ENCODE results near the gene CGB7.
A peak's percentile ranks its signal among the peaks of the same experiment; 100 is the strongest.
"Not testable (repeated sequence)": the region's sequence is repeated elsewhere in the genome, so short reads cannot be mapped to it uniquely, and the experiment has no call there.

The CGB7 gene

GRCh38 chr19:49073514-49074378 is 16.2 kb upstream of the CGB7 start:
- DNase-seq (ENCODE audit: low read depth): no peak

- DNase-seq (ENCODE audit: low read depth): no peak
These were observed 14.5 kb upstream of the CGB7 start for GRCh38 chr19:49071860-49072547.

GRCh38 chr19:49070416-49070815 is 12.9 kb upstream of the CGB7 start:
- no peak for DNase-seq (ENCODE audit: low read depth)

GRCh38 chr19:49069026-49069425 is 11.5 kb upstream of the CGB7 start:
- DNase-seq (ENCODE audit: low read depth): no peak

DNA sequence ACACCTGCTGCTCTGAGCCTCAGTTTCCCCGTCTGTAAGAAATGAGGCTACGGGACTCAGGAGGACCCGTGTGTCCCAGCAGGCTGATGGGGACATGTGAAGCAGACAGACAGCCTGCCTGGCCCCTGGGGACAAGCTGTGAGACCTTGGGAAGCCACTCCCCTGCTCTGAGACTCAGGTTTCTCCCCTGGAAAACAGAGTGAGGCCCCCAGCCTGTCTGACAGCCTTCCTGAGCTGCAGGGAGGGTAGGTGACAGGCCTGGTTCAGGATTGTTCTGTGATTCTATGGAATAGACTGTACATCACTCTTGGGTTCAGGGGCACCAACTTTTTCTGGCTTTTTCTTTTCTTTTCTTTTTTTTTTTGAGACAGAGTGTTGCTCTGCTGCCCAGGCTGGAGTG is 10.0 kb upstream of the CGB7 start:
- DNase-seq (ENCODE audit: low read depth): no peak

DNA sequence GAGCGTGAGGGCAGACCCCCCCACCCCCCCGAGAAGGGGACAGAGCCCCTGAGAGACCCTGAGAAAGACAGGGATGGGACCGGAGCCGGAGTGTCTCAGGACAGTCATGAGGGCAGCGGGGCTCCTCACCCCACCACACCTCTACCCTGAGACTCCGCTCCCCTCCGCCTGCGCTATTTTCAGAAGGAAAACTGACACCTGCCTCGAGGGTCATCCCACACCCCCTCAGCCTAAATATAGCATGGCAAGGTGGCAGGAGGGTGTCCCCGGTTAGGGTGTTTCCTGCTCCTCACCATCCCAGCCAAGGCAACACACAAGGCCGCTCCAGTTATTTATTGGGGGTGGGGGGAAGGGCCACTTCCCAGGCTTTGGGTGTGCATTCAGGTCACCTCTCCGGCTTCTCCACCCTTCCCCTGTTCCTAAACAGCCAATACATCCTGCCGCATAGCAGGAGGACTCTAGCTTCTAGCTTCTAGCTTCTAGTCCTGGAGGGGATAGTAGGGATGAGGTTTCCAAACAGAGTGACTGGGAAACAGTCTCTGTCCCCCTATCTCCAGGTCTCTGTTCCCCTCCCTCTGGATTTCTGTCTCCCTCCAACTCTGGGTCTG is 8.5 kb upstream of the CGB7 start:
- no peak for DNase-seq (ENCODE audit: low read depth)

DNA sequence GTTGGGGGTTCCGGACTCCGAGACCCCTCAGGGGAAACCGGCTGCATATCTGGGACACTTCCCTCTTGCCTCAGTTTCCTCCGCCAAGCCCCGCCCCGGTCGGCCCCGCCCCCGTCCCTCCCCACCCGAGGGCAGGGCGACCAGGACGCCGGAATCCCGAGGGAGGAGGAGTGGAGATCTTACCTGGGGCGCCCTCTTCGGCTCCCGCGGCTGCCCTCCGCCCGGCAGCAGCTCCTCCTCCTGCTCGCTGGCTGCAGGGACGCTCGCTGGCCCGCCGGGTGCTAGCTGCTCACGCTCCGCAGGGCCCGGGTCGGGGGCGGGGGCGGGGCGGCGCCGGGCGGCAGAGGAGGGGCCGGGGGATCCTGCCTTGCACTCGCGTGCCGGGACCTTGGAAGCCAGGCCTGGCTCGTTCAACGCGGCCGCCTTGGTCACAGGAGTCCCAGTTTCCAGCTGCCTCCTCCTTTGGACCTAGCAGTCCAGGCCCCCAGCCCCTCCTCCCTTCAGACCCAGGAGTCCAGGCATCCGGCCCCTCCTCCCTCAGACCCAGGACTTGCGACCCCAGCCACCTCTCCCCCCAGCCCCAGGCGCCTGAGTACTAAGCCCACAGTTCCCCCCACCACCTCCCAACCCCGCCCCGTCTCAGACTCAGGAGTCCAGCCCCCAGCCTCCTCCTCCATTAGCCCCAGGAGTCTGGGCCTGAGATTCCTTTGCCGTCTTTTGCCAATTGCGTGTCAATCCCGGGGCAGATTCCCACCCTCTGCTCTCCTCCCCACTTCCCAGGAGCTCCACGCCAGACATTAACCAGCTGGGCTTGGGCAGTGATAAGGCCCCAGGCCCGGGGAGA is 7.4 kb upstream of the CGB7 start, which contains the start of gene NTF4:
Gene NTF4, minus strand, starts transcription at position 51 of the 844 bp plus-strand sequence. CDS start 2,821 bp downstream, outside the sequence.
- DNase-seq (ENCODE audit: low read depth): no peak

DNA sequence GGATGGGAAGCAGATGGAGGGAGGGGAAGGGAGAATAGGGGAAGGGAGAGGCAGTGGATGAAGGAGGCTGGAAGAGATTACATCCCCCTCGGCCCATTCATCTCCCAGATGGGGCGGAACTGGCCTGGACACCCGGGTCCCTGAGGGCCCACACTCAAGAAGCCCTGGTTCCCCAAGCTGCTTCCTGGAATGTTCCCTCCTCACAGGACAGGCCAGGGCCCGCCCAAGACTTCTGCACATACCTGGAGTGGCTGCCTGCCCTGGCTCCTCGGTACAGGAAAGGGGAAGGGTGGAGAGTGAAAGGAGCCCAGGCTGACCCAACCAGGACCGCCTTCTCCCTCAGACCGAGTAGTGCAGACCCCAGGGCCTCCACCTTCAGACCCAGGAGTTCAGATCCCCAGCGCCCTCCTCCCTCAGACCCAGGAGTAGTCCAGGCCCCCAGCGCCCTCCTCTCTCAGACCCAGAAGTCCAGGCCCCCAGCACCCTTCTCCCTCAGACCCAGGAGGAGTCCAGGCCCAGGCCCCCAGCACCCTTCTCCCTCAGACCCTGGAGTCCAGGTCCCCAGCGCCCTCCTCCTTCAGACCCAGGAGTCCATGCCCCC is 6.6 kb upstream of the CGB7 start:
- DNase-seq (ENCODE audit: low read depth): no peak

DNA sequence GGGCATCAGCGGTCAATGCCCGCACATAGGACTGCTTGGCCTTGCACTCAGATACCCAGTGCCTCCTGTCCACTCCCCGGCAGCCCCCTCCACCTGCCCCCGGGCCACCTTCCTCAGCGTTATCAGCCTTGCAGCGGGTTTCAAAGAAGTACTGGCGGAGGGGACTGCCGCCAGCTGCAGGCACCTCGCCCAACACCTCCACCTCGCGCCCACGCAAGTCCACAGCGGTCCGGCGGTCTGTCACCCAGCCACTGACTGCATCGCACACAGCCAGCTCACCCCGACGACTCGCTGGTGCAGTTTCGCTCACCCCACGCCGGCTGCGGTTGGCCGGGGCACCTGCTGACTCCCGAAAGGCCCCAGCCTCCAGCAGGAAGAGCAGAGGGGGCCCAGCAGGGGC is 3.9 kb upstream of the CGB7 start:
- no peak for DNase-seq (ENCODE audit: low read depth)

- DNase-seq (ENCODE audit: low read depth): no peak
These were observed 3.5 kb upstream of the CGB7 start for GRCh38 chr19:49061000-49061399.

DNA sequence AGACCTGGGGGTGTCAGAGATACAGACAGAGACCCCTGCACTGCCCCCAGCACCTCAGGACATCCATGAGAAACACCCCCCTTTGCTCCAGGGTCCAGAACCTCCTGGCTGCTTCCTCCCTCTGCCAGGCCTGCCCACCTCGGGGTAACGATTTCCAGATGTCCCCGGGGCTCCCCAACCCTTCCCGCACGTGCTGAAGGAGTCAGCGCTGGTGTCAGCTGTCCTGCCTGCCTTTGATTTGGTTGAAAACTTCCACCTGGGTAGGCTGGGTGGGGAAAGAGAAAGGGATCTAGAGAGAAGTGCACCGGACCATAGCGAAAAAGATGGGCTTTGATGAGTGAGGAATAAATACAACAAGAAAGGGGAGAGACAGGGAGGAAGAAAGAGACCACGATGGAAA is 1.5 kb upstream of the CGB7 start:
- DNase-seq (ENCODE audit: low read depth): no peak

GRCh38 chr19:49058562-49058961 is 1.0 kb upstream of the CGB7 start:
- DNase-seq (ENCODE audit: low read depth): no peak

DNA sequence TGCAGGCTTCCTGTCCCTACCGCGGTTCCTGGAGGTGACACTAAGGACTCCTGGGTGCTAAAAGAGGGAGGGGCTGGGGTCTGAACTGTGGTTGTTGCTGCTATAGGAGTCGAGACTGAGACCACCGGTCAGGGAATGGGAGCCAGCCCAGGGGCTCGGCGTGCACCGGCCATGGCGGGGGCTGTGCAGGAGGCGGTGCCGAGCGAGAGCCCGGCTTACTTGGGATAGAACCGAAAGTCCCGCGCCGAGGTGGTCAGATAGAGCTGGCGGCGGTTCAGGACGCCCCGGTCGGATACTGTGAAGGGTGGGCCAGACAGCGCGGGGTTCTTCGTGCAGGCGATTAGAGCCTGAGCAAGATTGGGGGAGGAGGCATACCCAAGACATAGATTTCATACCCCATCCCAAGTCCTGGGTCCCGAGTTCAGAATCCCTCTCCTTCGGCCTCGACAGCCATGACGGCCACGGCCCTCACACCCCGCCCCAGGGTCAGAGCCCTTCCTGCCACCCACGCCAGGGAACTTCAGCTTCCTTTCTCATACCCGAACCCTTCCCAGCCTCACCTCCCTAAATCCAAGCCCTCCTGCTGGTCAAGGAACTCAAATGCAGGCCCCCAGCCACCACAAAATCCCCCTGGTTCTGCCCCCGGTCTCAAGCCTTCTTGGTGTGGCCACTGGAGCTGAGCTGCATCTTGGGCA is 500 bp downstream of the CGB7 start:
- not testable (repeated sequence) for DNase-seq (ENCODE audit: low read depth)

DNA sequence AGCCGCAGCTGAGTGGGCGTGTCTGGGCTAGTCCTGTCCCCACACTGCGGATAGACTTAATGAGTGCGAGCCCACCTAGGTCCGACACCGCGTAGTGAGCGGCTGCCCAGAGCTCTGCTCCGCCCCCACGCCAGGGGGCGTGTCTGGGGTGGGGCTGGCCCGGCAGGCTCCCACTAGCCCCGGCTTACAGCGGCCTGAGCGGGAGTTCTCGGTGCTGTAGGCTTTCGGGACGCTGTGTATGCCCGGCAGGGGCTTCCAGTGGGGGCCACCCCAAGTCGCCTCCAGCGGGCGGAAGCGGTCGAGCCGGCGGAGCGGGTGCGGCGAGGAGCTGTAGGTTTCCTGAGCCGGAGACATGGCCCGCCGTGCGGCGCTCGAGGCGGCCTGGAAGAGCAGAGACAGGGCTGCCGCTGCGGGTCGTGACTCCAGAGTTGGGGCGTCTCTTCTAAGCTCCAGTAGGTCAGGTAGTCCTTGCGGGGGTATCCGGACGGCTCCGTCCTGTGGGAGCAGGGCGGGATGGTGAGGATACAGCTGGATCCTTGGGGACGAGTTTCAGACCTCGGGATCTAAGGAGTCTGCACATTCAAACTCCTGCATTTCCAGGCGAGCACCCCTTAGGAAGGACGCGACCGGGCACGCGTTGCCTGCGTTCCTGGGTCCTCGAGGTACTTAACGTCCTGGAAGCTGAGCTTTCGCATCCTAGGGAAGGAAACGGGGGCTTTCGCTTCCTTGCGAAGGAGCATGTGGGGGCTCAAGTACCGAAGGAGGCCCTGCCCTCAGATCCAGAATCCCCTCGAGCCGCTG is 1.2 kb downstream of the CGB7 start:
- peak; percentile 27 for DNase-seq (ENCODE audit: low read depth)

DNA sequence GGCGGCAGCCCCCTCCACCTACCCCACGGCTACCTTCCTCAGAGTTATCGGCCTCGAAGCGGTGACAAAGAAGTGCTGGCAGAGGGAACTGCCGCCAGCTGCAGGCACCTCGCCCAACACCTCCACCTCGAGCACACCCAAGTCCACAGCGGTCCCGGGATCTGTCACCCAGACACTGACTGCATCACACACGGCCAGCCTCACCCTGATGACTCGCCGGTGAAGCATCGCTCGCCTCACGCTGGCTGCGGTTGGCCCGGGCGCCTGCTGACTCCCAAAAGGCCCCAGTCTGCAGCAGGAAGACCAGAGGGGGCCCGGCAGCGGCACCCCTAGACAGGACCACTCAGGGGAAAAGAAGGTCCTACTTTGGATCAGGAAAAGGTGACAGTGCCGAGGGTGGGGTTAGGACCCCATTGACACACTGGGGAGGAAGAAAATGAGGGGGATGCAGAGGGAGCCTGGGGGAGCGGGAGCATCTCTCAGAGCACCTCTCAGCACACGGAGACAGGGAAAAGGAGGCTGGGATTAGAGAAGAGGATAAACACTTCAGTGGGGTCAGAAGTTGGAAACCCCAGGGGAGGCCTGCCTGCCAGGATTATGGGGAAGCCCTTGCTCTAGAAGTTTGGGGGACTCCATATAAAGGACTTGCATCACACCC is 7.0 kb downstream of the CGB7 start:
- not testable (repeated sequence) for DNase-seq (ENCODE audit: low read depth)

DNA sequence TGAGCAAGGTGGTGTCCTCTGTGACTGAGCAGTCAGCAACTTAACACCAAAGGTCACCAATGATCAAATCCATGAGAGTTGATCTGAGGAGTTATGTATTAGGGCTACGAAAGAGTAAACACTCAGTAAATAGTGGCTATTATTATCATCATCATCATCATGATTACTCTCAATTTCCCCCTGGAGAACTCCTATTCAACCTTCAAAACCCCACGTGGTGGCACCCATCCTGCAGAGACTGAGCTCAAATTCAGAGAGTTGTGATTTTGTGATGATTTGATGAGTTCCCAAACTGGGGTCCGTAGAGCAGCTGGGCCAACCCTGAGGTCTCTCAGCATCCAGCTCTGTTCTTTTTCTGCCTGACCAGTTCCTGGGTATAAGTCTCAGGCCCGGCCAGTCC is 7.7 kb downstream of the CGB7 start:
- not testable (repeated sequence) for DNase-seq (ENCODE audit: low read depth)

DNA sequence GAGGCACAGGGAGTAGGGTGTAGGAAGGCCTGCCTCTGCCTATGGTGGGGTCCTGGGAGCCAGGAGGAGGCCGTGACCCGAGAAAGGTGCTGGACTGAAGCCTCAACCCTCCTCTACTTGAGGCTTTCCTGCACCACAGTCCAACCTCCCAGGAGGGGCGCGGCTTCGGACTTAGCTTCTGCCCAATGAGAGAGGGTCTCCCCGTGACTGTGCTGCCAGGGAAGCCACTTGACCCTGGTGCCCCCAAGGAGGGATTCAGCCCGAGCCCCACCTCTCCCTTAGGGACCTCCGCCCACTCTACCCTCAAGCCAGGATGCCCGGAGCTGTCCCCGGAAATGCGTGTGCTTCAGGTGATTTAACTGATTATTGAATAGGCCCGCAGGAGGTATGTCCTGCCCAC is 8.5 kb downstream of the CGB7 start, which contains the start of gene CGB8:
Gene CGB8, minus strand, starts transcription at position 101 of the 400 bp plus-strand sequence. CDS start 372 bp downstream, outside the sequence.
- not testable (repeated sequence) for DNase-seq (ENCODE audit: low read depth)

- DNase-seq (ENCODE audit: low read depth): not testable (repeated sequence)
These were observed 14.0 kb downstream of the CGB7 start, which contains the start of gene CGB5 for GRCh38 chr19:49043548-49043947. Gene CGB5 (plus strand): TSS chr19:49043848. CDS start chr19:49044210, 362 bp downstream.

DNA sequence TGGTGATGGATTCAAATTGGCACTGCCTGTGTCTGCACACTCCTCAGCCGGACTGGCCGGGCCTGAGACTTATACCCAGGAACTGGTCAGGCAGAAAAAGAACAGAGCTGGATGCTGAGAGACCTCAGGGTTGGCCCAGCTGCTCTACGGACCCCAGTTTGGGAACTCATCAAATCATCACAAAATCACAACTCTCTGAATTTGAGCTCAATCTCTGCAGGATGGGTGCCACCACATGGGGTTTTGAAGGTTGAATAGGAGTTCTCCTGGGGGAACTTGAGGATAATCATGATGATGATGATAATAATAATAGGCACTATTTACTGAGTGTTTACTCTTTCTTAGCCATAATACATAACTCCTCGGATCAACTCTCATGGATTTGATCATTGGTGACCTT is 14.9 kb downstream of the CGB7 start:
- DNase-seq (ENCODE audit: low read depth): not testable (repeated sequence)

Data from activated T-cell treated with anti-CD3 and anti-CD28 coated beads for 24 hours (primary cell).